Prostate gland (tissue), 2 donors: ENCODE results near the gene THRB. TPM values are rescaled to one million over a fixed set of nuclear protein-coding genes. Genes with fewer than 3 reads are reported as not detected.

Experiments used
- DNase-seq: peaks from one replicate; pipeline ENCODE4 v3.0.0-alpha.2; 2019; ENCODE audit warnings: low spot score
- H3K27ac ChIP-seq, 2 donors: fragments of 200-600 bp; sonication (generic); 2 replicates each; pipeline ENCODE4 v1.5.1; 2017 to 2019
- H3K27me3 ChIP-seq: fragments of 200-600 bp; sonication (generic); replicated peaks from 2 replicates; pipeline ENCODE4 v1.5.1; 2019; ENCODE audit not compliant: insufficient read depth
- H3K36me3 ChIP-seq, 2 donors: fragments of 200-600 bp; sonication (generic); 1 replicate in 1 of 2; 2 replicates in 1 of 2; pipeline versions ENCODE4 v1.5.1 to v1.8.1; 2017 to 2019
- H3K4me1 ChIP-seq: fragments of 200-600 bp; sonication (generic); replicated peaks from 2 replicates; pipeline ENCODE4 v1.5.1; 2019
- H3K4me3 ChIP-seq, 2 donors: fragments of 200-600 bp; sonication (generic); 2 replicates each; pipeline ENCODE4 v1.5.1; 2017 to 2019
- H3K9me3 ChIP-seq: fragments of 200-600 bp; sonication (generic); 2 replicates; pipeline ENCODE4 v1.5.1; 2017
- CTCF ChIP-seq, 4 experiments: fragments of 200-600 bp in 2 of 4; fragments of 450-650 bp in 2 of 4; sonication (generic) in 2 of 4; IDR thresholded peaks; 1 replicate in 3 of 4; 2 replicates in 1 of 4; pipeline ENCODE4 v1.5.1; 2016 to 2019; ENCODE audit warnings: antibody characterized with exemption in 4 of 4, mild to moderate bottlenecking in 2 of 4, moderate library complexity in 2 of 4
- POLR2A ChIP-seq: fragments of 450-650 bp; IDR thresholded peaks from one replicate; pipeline ENCODE4 v1.6.1; 2016; ENCODE audit warnings: antibody characterized with exemption, mild to moderate bottlenecking
- POLR2AphosphoS5 ChIP-seq: sonication (generic); formaldehyde crosslinking; IDR thresholded peaks from one replicate; pipeline ENCODE4 v1.6.1; 2017; ENCODE audit warnings: antibody characterized with exemption
- WGBS: methylation state at CpG from one replicate; pipeline ENCODE4 v1.1.5; 2018; 5-methylcytosine and 5-hydroxymethylcytosine counted together
- intact Hi-C: fragments of 100-400 bp; cut with DNase I; formaldehyde crosslinking; loops from one replicate; pipeline ENCODE4 v1.14.2; 2022
- total RNA-seq, 2 donors: library from RNA; depleted of rRNA; stranded (reverse); fragments of >200 nt; gene quantifications; one replicate each; pipeline ENCODE4 v1.1.0, GENCODE V29; 2016

THRB gene
- total RNA-seq, 2 donors from 2014 or later, result 13.0 to 39.6 TPM

- no peaks in the 10 kb centered on the region for H3K27me3 ChIP-seq
- TF ChIP-seq POLR2AphosphoS5 (no peak), CTCF (IDR thresholded peaks at IDR 0.05) (no peak), POLR2A (no peak)
- no peaks in the 10 kb centered on the region for H3K36me3 ChIP-seq
- intact Hi-C loops, result no loop called here
- no peak overlapping the region for H3K4me3 ChIP-seq
- no peaks in the 10 kb centered on the region for H3K4me1 ChIP-seq
- no peak for DNase-seq
- H3K9me3 ChIP-seq, result no peaks in the 10 kb centered on the region
- H3K27ac ChIP-seq, result no peak overlapping the region
- 91% methylated on average over 4 of the region's 4 CpGs for WGBS
Observed at GRCh38 chr3:24474862-24475261, 19.8 kb downstream of the THRB start.

- TF ChIP-seq CTCF (IDR thresholded peaks at IDR 0.05) (no peak), POLR2AphosphoS5 (no peak), POLR2A (no peak)
- 81% methylated on average over 1 of the region's 1 CpG for WGBS
- no peaks in the 10 kb centered on the region for H3K4me1 ChIP-seq
- no peak overlapping the region for H3K4me3 ChIP-seq
- no peaks in the 10 kb centered on the region for H3K36me3 ChIP-seq
- no peak for DNase-seq
- no peaks in the 10 kb centered on the region for H3K9me3 ChIP-seq
- H3K27me3 ChIP-seq, result no peaks in the 10 kb centered on the region
- intact Hi-C loops, result no loop called here
- no peak overlapping the region for H3K27ac ChIP-seq
Observed at GRCh38 chr3:24472358-24472757, 22.3 kb downstream of the THRB start.

GRCh38 chr3:24471486-24471885 lies 23.2 kb downstream of the THRB start:
- Histone ChIP-seq H3K4me1 (no peaks in the 10 kb centered on the region), H3K27ac (no peak overlapping the region), H3K36me3 (no peaks in the 10 kb centered on the region), H3K27me3 (no peaks in the 10 kb centered on the region), H3K4me3 (no peak overlapping the region), H3K9me3 (no peaks in the 10 kb centered on the region)
- TF ChIP-seq POLR2AphosphoS5 (no peak), CTCF (IDR thresholded peaks at IDR 0.05) (no peak), POLR2A (no peak)
- intact Hi-C loops, result no loop called here
- no peak for DNase-seq
- WGBS, result 88% methylated on average over 1 of the region's 1 CpG

GRCh38 chr3:24470277-24470676 lies 24.4 kb downstream of the THRB start:
- DNase-seq, result no peak
- H3K27ac ChIP-seq, result no peak overlapping the region
- WGBS, result 68% methylated on average over 4 of the region's 4 CpGs
- H3K36me3 ChIP-seq, result no peaks in the 10 kb centered on the region
- no peaks in the 10 kb centered on the region for H3K9me3 ChIP-seq
- H3K27me3 ChIP-seq, result no peaks in the 10 kb centered on the region
- intact Hi-C loops, result no loop called here
- no peak for TF ChIP-seq CTCF (IDR thresholded peaks at IDR 0.05)
- no peak for TF ChIP-seq POLR2AphosphoS5
- no peak for TF ChIP-seq POLR2A
- no peak overlapping the region for H3K4me3 ChIP-seq
- H3K4me1 ChIP-seq, result no peaks in the 10 kb centered on the region

GRCh38 chr3:24464389-24464788 lies 30.3 kb downstream of the THRB start:
- intact Hi-C loops, result no loop called here

More at GRCh38 chr3:24464389-24464788, 30.3 kb downstream of the THRB start:
- no peaks in the 10 kb centered on the region for H3K9me3 ChIP-seq
- TF ChIP-seq CTCF (IDR thresholded peaks at IDR 0.05) (no peak), POLR2A (no peak), POLR2AphosphoS5 (no peak)
- no peaks in the 10 kb centered on the region for H3K27me3 ChIP-seq
- H3K4me1 ChIP-seq, result no peaks in the 10 kb centered on the region
- no peaks in the 10 kb centered on the region for H3K36me3 ChIP-seq
- no peak overlapping the region for H3K27ac ChIP-seq
- no peak overlapping the region for H3K4me3 ChIP-seq
- DNase-seq, result no peak
- WGBS, result 100% methylated on average over 1 of the region's 1 CpG
